HFFc6 (cell line): Measurements from ENCODE around the gene ANKH. TPM values are rescaled to one million over a fixed set of nuclear protein-coding genes. Genes with fewer than 3 reads are reported as not detected.

ENCODE experiments used
- DNase-seq: peaks from one replicate; pipeline ENCODE4 v3.0.0-alpha.2; 2018
- H3K27ac Mint-ChIP-seq: 2 replicates; pipeline ENCODE4 v1.8.0; 2020; ENCODE audit warnings: mild to moderate bottlenecking, mixed read lengths
- H3K27me3 Mint-ChIP-seq: 2 replicates; pipeline ENCODE4 v1.8.0; 2021; ENCODE audit warnings: mild to moderate bottlenecking, moderate library complexity, mixed read lengths; ENCODE audit not compliant: insufficient read depth
- H3K36me3 Mint-ChIP-seq: 2 replicates; pipeline ENCODE4 v1.8.0; 2021; ENCODE audit warnings: low read depth, mixed read lengths
- H3K4me1 Mint-ChIP-seq: 2 replicates; pipeline ENCODE4 v1.8.0; 2020; ENCODE audit warnings: low read depth, mixed read lengths
- H3K4me3 Mint-ChIP-seq: 2 replicates; pipeline ENCODE4 v1.8.0; 2020; ENCODE audit warnings: mild to moderate bottlenecking, moderate library complexity, mixed read lengths
- H3K9me3 Mint-ChIP-seq: 2 replicates; pipeline ENCODE4 v1.8.0; 2020; ENCODE audit warnings: mild to moderate bottlenecking, mixed read lengths
- CTCF ChIP-seq: fragments of 200-600 bp; sonication (generic); IDR thresholded peaks from 2 replicates; pipeline ENCODE4 v1.5.0; 2021; ENCODE audit warnings: antibody characterized with exemption, mild to moderate bottlenecking
- total RNA-seq, 6 experiments: library from RNA; stranded (reverse); fragmentation: NEBNext Ultra II Directional; extraction: Animal tissue kit (Norgen Biotek cat#: 25700); gene quantifications; 2 replicates in 1 of 6; 3 replicates in 5 of 6; pipeline ENCODE4 v1.2.3, GENCODE V29; 2021

Gene ANKH
- total RNA-seq, 6 experiments from 2014 or later: 32.5 to 35.7 (median 33.0) TPM

GRCh38 chr5:14810282-14810681, 61.3 kb downstream of the ANKH start:
- no peak for TF ChIP-seq CTCF
- DNase-seq: no peak
- Mint-ChIP-seq H3K36me3 (no peaks in the 10 kb centered on the region), H3K9me3 (no peaks in the 10 kb centered on the region), H3K4me1 (peaks cover 51% of the 10 kb centered on the region), H3K27ac (peak overlapping the region; percentile 96), H3K4me3 (peak overlapping the region; percentile 82), H3K27me3 (peaks cover 2% of the 10 kb centered on the region; the same call in 1 of the 2 replicates)

DNA sequence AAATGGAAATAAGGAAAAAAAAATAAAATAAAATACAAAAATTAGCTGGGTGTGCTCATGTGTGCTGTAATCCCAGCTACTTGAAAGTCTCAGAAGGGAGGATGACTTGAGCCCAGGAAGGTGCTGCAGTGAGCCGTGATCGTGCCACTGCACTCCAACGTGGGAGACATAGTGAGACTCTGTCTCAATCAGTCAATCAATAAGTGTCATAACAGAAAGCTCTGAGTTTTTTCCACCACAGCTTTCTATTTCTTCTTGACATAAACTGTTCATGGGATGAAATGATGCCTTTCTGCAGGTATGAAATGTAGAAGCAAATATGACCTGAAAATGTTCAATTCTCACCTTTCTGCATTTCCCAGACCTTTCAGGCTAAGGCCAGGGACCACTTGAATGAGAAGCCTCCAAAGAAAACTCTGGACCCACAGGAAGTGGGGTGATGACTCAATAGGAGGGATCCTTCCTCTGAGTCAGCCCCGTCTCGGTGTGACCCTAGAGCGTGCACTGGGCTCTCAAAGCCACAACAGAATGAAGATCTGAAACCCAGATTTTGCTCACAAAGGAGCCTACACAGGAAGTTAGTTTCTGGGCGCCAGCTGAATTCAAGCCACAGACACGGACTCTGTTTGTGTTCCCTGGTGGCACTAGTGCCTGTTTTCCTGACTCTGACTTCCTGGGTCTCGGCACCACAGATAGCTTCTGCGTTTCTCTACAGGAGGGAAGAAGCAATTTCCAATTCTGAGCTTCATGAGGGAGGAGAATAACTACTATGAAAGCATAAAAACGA, 62.0 kb downstream of the ANKH start:
- peak overlapping the region; percentile 82 for H3K4me3 Mint-ChIP-seq
- H3K27me3 Mint-ChIP-seq: peaks cover 2% of the 10 kb centered on the region; the same call in 1 of the 2 replicates
- H3K4me1 Mint-ChIP-seq: peaks cover 51% of the 10 kb centered on the region
- H3K9me3 Mint-ChIP-seq: no peaks in the 10 kb centered on the region
- no peaks in the 10 kb centered on the region for H3K36me3 Mint-ChIP-seq
- peak overlapping the region; percentile 96 for H3K27ac Mint-ChIP-seq
- TF ChIP-seq CTCF: no peak
- DNase-seq: peak; percentile 92

DNA sequence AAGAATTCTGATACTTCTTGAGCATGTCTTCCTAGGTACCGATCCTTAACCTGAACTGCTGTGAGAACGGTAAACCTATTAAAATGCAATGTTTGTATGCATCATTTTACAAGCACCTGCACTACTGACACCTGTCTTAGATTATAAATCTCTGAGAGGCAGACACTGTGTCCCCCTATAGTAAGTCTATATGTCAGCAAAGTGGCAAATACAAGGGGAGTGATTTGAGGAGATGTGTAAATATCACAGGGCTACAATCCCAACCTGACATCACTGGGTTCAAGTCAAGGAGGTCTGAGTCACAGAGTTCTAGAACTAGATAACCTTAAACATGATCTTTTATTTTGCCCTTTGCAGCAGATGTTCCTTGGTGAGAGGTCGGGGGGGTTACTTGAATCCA, 64.1 kb downstream of the ANKH start:
- Mint-ChIP-seq H3K27ac (peak overlapping the region; percentile 93), H3K4me1 (peaks cover 51% of the 10 kb centered on the region), H3K4me3 (no peak overlapping the region), H3K27me3 (peaks cover 5% of the 10 kb centered on the region; the same call in 1 of the 2 replicates), H3K36me3 (peaks cover 5% of the 10 kb centered on the region; the same call in 1 of the 2 replicates), H3K9me3 (no peaks in the 10 kb centered on the region)
- DNase-seq: no peak
- no peak for TF ChIP-seq CTCF

DNA sequence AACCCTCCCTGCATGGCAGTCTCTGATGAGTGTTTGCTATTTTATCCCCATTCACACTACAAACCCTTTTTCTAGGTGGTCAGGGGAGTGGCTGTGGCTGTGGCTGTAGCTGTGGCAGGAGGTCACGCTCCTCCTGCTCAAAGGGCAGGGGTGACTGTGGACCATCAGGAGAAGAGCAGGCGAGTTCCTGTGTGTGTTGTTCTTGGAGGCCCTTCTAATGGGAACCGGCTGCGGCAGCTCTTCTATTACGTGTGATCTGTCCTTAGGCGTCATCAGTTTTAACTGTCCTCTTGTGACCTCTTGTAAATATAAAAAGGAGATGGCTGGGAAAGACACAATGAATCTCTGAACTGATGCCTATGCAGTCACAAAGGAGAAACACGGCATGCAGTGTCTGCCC, 65.1 kb downstream of the ANKH start:
- H3K4me3 Mint-ChIP-seq: peak overlapping the region; percentile 57
- H3K4me1 Mint-ChIP-seq: peaks cover 48% of the 10 kb centered on the region
- H3K27me3 Mint-ChIP-seq: peaks cover 5% of the 10 kb centered on the region; the same call in 1 of the 2 replicates
- DNase-seq: peak; percentile 91
- peaks cover 5% of the 10 kb centered on the region; the same call in 1 of the 2 replicates for H3K36me3 Mint-ChIP-seq
- peak overlapping the region; percentile 93 for H3K27ac Mint-ChIP-seq
- no peak for TF ChIP-seq CTCF
- no peaks in the 10 kb centered on the region for H3K9me3 Mint-ChIP-seq

DNA sequence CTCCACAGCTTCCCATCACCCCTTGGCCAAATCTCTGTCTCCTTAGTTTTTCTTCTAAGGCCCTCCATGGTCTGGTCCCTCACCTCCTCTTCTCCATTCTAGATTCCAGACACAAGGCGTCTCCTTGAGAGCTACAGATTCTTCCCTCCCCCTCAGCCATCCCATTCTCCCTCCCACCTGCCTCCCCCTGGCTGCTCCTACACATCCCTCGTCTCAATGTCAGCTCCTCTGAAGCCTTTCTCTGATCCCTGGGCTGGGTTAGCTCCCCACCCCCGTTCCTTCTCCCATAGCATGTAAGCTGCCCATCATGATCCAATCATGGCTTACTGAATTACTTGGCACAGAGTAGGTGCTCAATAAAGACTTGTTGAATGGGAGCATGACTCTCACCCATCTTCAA, 69.0 kb downstream of the ANKH start:
- no peaks in the 10 kb centered on the region for H3K9me3 Mint-ChIP-seq
- H3K27me3 Mint-ChIP-seq: peaks cover 4% of the 10 kb centered on the region; the same call in 1 of the 2 replicates
- peaks cover 5% of the 10 kb centered on the region; the same call in 1 of the 2 replicates for H3K36me3 Mint-ChIP-seq
- peaks cover 27% of the 10 kb centered on the region for H3K4me1 Mint-ChIP-seq
- no peak for TF ChIP-seq CTCF
- H3K4me3 Mint-ChIP-seq: no peak overlapping the region
- no peak for DNase-seq
- no peak overlapping the region for H3K27ac Mint-ChIP-seq
